Panc1 (cell line): ENCODE measurements around the gene GPR162. TPM values are rescaled to one million over a fixed set of nuclear protein-coding genes. Genes with fewer than 3 reads are reported as not detected.

ENCODE experiments used
- ATAC-seq: fragments of 200-7000 bp; cut with Tn5 transposase; 2 replicates; pipeline ENCODE4 v1.9.1; 2020; ENCODE audit warnings: mild to moderate bottlenecking, moderate library complexity
- BruUV-seq: library from RNA; stranded (reverse); fragments of 400-500 nt; replicated peaks from 2 replicates; lab custom pipeline; 2021; lab: Mats Ljungman, UMichigan
- CTCF ChIA-PET: fragments of 300-600 bp; sonication (Branson Sonifier 250); formaldehyde crosslinking; loops from one replicate; lab custom pipeline; 2022; ENCODE audit warnings: antibody characterized with exemption; lab: Charles Lee
- POLR2A ChIA-PET: fragments of 300-600 bp; sonication (Branson Sonifier 250); formaldehyde crosslinking; loops from one replicate; lab custom pipeline; 2022; ENCODE audit warnings: antibody characterized with exemption; lab: Charles Lee
- DNase-seq: peaks from one replicate; pipeline ENCODE4 v3.0.0-alpha.2; 2010; ENCODE audit warnings: low read depth, low spot score
- H3K27ac ChIP-seq: 2 replicates; pipeline ENCODE4 v1.5.1; 2011; ENCODE audit warnings: mild to moderate bottlenecking, low read length, inconsistent platforms
- H3K27me3 ChIP-seq: fragments of 200-500 bp; sonication (Bioruptor generic); 2 replicates; pipeline ENCODE4 v1.6.0; 2014; ENCODE audit warnings: low read length, inconsistent platforms; ENCODE audit not compliant: control insufficient read depth, insufficient read depth
- H3K36me3 ChIP-seq: fragments of 200-500 bp; sonication (Bioruptor generic); 2 replicates; pipeline ENCODE4 v1.5.1; 2014; ENCODE audit warnings: inconsistent platforms, mild to moderate bottlenecking, low read length, moderate library complexity; ENCODE audit not compliant: control insufficient read depth, insufficient read depth
- H3K4me1 ChIP-seq: 2 replicates; pipeline ENCODE4 v1.5.1; 2011; ENCODE audit warnings: inconsistent platforms, mild to moderate bottlenecking, low read length, moderate library complexity; ENCODE audit not compliant: control insufficient read depth, insufficient read depth
- H3K4me3 ChIP-seq, 2 experiments: 2 replicates each; pipeline ENCODE4 v1.5.1; 2011 to 2012; ENCODE audit warnings: low read depth in 2 of 2, low read length in 2 of 2, mild to moderate bottlenecking in 2 of 2, inconsistent platforms in 1 of 2, moderate library complexity in 1 of 2
- H3K9me3 ChIP-seq: fragments of 200-500 bp; sonication (Bioruptor generic); 2 replicates; pipeline ENCODE4 v1.5.1; 2014; ENCODE audit warnings: low read depth, mild to moderate bottlenecking, inconsistent platforms, low read length, moderate library complexity; ENCODE audit not compliant: control insufficient read depth, insufficient read depth
- CTCF ChIP-seq: fragments of 450-650 bp; IDR thresholded peaks from 2 replicates; pipeline ENCODE4 v1.5.1; 2017; ENCODE audit warnings: mild to moderate bottlenecking
- POLR2AphosphoS5 ChIP-seq: IDR thresholded peaks from 2 replicates; pipeline ENCODE4 v1.6.1; 2012; ENCODE audit warnings: mild to moderate bottlenecking, low read depth, low read length, moderate library complexity
- REST ChIP-seq, 2 experiments: IDR thresholded peaks; 2 replicates each; pipeline ENCODE4 v1.6.1; 2011 to 2012; ENCODE audit warnings: low read depth in 2 of 2, control low read depth in 1 of 2, low read length in 1 of 2, mild to moderate bottlenecking in 1 of 2, moderate library complexity in 1 of 2; ENCODE audit not compliant: insufficient read depth in 1 of 2
- SIN3A ChIP-seq: IDR thresholded peaks from 2 replicates; pipeline ENCODE4 v1.6.1; 2012; ENCODE audit warnings: low read depth, mild to moderate bottlenecking, low read length, moderate library complexity, borderline replicate concordance; ENCODE audit not compliant: insufficient read depth
- TCF7L2 ChIP-seq: IDR thresholded peaks from 2 replicates; pipeline ENCODE4 v1.6.1; 2011; ENCODE audit warnings: mild to moderate bottlenecking, low read depth, low read length, inconsistent platforms
- in situ Hi-C: cut with HindIII; loops from 2 replicates; pipeline ENCODE4 v1.10.0; 2016; ENCODE audit warnings: low sequenced_read_pairs, low pct_unique_long_range_greater_than_20kb
- intact Hi-C: fragments of 100-400 bp; cut with micrococcal nuclease; formaldehyde crosslinking; loops from one replicate; pipeline ENCODE4 v1.10.0; 2022; ENCODE audit not compliant: unreplicated experiment
- total RNA-seq: library from RNA; stranded (reverse); gene quantifications from one replicate; pipeline ENCODE4 v1.2.1, GENCODE V29; 2021; ENCODE audit not compliant: unreplicated experiment

The GPR162 gene
- total RNA-seq, 1 experiment from 2014 or later = 1.3 TPM

GRCh38 chr12:6850796-6851152 lies 29.2 kb downstream of the GPR162 start:
- peak overlapping the region; percentile 94 for H3K27ac ChIP-seq

GRCh38 chr12:6851153-6851920 lies 29.7 kb downstream of the GPR162 start, which contains the start of gene CDCA3:
TSS of gene CDCA3 (minus strand) at chr12:6851286. CDS start at chr12:6850952, 334 bp downstream.
- DNase-seq = peak; percentile 84
- in situ Hi-C loops = no loop called here
- Histone ChIP-seq H3K9me3 (no peaks in the 10 kb centered on the region), H3K4me1 (peaks cover 15% of the 10 kb centered on the region), H3K27me3 (no peaks in the 10 kb centered on the region), H3K4me3 (peak within 1 kb of the TSS; percentile 75 to 89), H3K36me3 (peaks cover 10% of the 10 kb centered on the region), H3K27ac (peak within 1 kb of the TSS; percentile 94)
- intact Hi-C loops = no loop called here
- BruUV-seq = no TSS peak
- TF ChIP-seq TCF7L2 = no peak
- TF ChIP-seq SIN3A = peak; percentile 87
- ChIA-PET POLR2A (interaction anchor here (0.5 to 1.1 kb wide), 3 partner anchors 16 to 128 kb away, joined by 3 to 5 read pairs (median 3); partner anchors contain the start of gene COPS7A), CTCF (interaction anchor here (0.6 to 1.0 kb wide), 3 partner anchors 17 to 109 kb away, joined by 3 to 5 read pairs (median 4); no protein-coding TSS in a partner anchor)
- ATAC-seq = peak; percentile 84

More at GRCh38 chr12:6850796-6851152, 29.2 kb downstream of the GPR162 start:
- Histone ChIP-seq H3K36me3 (peaks cover 10% of the 10 kb centered on the region), H3K4me3 (peak overlapping the region; percentile 75 to 89), H3K27me3 (no peaks in the 10 kb centered on the region), H3K9me3 (no peaks in the 10 kb centered on the region), H3K4me1 (peaks cover 15% of the 10 kb centered on the region)
- CTCF ChIA-PET = no interaction called here
- TF ChIP-seq POLR2AphosphoS5 = no peak
- TF ChIP-seq TCF7L2 = no peak
- TF ChIP-seq SIN3A = no peak
- no peak for TF ChIP-seq CTCF
- TF ChIP-seq REST (IDR thresholded peaks at IDR 0.05; ENCODE audit: insufficient read depth in 1 of 2, low read depth in 2 of 2, low read length in 1 of 2) = no peak
- in situ Hi-C loops (no loop called here), intact Hi-C loops (no loop called here)
- BruUV-seq = TSS peak; percentile 92
- no peak for DNase-seq
- POLR2A ChIA-PET = interaction anchor here (0.9 to 1.1 kb wide), 2 partner anchors 76 to 127 kb away, joined by 3 read pairs; partner anchors contain the start of gene COPS7A
- no peak for ATAC-seq
